Lung (tissue), 12 donors: Measurements from ENCODE around the gene CATSPER3. TPM values are rescaled to one million over a fixed set of nuclear protein-coding genes. Genes with fewer than 3 reads are reported as not detected.

Experiments
- ATAC-seq: fragments of 200-7000 bp; cut with Tn5 transposase; one replicate; pipeline ENCODE4 v1.9.1; 2020; ENCODE audit warnings: moderate number of reproducible peaks; ENCODE audit not compliant: insufficient read depth, low FRiP score
- DNase-seq, 3 donors: peaks; one replicate each; pipeline ENCODE4 v3.0.0-alpha.2; 2013 to 2017
- H3K27ac ChIP-seq, 2 donors: one replicate each; pipeline ENCODE4 v1.5.1; 2013; ENCODE audit warnings: mild to moderate bottlenecking in 2 of 2, moderate library complexity in 2 of 2, control low read depth in 1 of 2, inconsistent platforms in 1 of 2, low read depth in 1 of 2, low read length in 1 of 2
- H3K27me3 ChIP-seq, 3 donors: one replicate each; pipeline ENCODE4 v1.5.1; 2013; ENCODE audit warnings: low read length in 2 of 3; ENCODE audit not compliant: control insufficient read depth in 3 of 3, insufficient read depth in 3 of 3
- H3K36me3 ChIP-seq, 4 donors: one replicate each; pipeline ENCODE4 v1.5.1; 2013; ENCODE audit warnings: low read length in 4 of 4, mild to moderate bottlenecking in 1 of 4, moderate library complexity in 1 of 4; ENCODE audit not compliant: control insufficient read depth in 4 of 4, insufficient read depth in 4 of 4
- H3K4me1 ChIP-seq, 5 donors: one replicate each; pipeline ENCODE4 v1.5.1; 2013; ENCODE audit warnings: low read length in 5 of 5, mild to moderate bottlenecking in 2 of 5, moderate library complexity in 1 of 5; ENCODE audit not compliant: control insufficient read depth in 5 of 5, insufficient read depth in 5 of 5
- H3K4me3 ChIP-seq: one replicate; pipeline ENCODE4 v1.5.1; 2013; ENCODE audit warnings: mild to moderate bottlenecking, control low read depth, moderate library complexity
- H3K9ac ChIP-seq, 2 donors: one replicate each; pipeline ENCODE4 v1.5.1; 2013; ENCODE audit warnings: low read length in 2 of 2, control low read depth in 1 of 2; ENCODE audit not compliant: insufficient read depth in 1 of 2
- H3K9me3 ChIP-seq, 4 donors: one replicate each; pipeline ENCODE4 v1.5.1; 2013; ENCODE audit warnings: low read length in 3 of 4, mild to moderate bottlenecking in 1 of 4, moderate library complexity in 1 of 4; ENCODE audit not compliant: control insufficient read depth in 4 of 4, insufficient read depth in 3 of 4
- WGBS, 2 donors: extraction: QIAGEN DNeasy Blood & Tissue Kit; methylation state at CpG; one replicate each; pipeline ENCODE4 v1.1.7; 2013; 5-methylcytosine and 5-hydroxymethylcytosine counted together
- polyA plus RNA-seq, 2 donors: library from polyadenylated mRNA; stranded (reverse); fragments of 200-250 nt; gene quantifications; one replicate each; pipeline ENCODE4 v1.2.1, GENCODE V29; 2013
- total RNA-seq, 2 donors: library from RNA; depleted of rRNA in 1 of 2; stranded (reverse); fragments of >200 nt in 1 of 2; gene quantifications; one replicate each; pipeline ENCODE4 v1.2.1, GENCODE V29; 2014 to 2021
- TF ChIP-seq, protein P1 (sequence below): IDR thresholded peaks from 2 replicates; pipeline ENCODE4 v1.5.1; 2012; ENCODE audit warnings: mild to moderate bottlenecking; ENCODE audit errors: control extremely low read depth, extremely low read depth
- donor health status: control.
- donor health status: control.
- donor health status: Bipolar disorder and iron deficiency.
- donor health status: healthy.
- donor health status: DM: yes; HTN: yes; CAD: no.

The CATSPER3 gene
- total and polyA plus RNA-seq, 4 donors = 0.38 to 0.61 (median 0.49) TPM

DNA sequence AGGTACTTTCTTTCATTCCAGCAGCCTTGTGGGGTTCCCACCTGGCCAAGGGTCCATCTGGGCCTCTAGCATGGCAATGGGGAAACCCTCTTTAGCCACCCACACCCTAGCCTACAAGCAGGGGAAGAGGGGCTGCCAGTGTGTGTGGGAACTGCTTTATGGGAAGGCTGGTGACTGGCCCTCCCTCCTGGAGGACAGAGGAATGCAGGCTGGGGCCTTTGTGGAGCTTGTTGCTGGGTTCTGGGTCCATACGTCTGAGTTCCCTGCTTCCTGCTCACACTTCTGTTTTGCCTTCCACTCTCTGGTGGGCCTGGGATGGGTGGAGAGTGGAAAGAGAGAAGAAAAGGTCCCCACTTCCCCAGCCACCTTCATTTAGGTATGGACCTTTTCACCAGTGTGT lies 81.2 kb downstream of the CATSPER3 start:
- no peak overlapping the region for H3K9ac ChIP-seq
- H3K27me3 ChIP-seq = peaks cover 15 to 90% (median 78%) of the 10 kb centered on the region in 3 donors
- ATAC-seq (no peak), DNase-seq (no peak)
- no peak overlapping the region for H3K4me3 ChIP-seq
- 0 to 27% methylated on average over 1 of the region's 1 CpG for WGBS, 2 donors
- no peaks in the 10 kb centered on the region for H3K36me3 ChIP-seq
- H3K9me3 ChIP-seq = peaks cover 0 to 5% (median 0%) of the 10 kb centered on the region in 4 donors
- H3K4me1 ChIP-seq = peaks cover 0 to 2% (median 0%) of the 10 kb centered on the region in 5 donors
- H3K27ac ChIP-seq = no peak overlapping the region
- TF ChIP-seq, protein P1, sequence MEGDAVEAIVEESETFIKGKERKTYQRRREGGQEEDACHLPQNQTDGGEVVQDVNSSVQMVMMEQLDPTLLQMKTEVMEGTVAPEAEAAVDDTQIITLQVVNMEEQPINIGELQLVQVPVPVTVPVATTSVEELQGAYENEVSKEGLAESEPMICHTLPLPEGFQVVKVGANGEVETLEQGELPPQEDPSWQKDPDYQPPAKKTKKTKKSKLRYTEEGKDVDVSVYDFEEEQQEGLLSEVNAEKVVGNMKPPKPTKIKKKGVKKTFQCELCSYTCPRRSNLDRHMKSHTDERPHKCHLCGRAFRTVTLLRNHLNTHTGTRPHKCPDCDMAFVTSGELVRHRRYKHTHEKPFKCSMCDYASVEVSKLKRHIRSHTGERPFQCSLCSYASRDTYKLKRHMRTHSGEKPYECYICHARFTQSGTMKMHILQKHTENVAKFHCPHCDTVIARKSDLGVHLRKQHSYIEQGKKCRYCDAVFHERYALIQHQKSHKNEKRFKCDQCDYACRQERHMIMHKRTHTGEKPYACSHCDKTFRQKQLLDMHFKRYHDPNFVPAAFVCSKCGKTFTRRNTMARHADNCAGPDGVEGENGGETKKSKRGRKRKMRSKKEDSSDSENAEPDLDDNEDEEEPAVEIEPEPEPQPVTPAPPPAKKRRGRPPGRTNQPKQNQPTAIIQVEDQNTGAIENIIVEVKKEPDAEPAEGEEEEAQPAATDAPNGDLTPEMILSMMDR = no peak

- Histone ChIP-seq H3K27ac (no peak overlapping the region), H3K27me3 (peaks cover 15 to 89% (median 76%) of the 10 kb centered on the region in 3 donors), H3K4me3 (no peak overlapping the region), H3K9ac (no peak overlapping the region), H3K36me3 (no peaks in the 10 kb centered on the region), H3K4me1 (peaks cover 0 to 2% (median 0%) of the 10 kb centered on the region in 5 donors), H3K9me3 (peaks cover 0 to 5% (median 0%) of the 10 kb centered on the region in 4 donors)
- ATAC-seq = no peak
- TF ChIP-seq, protein P1 = no peak
- 8 to 9% methylated on average over 38 to 45 of the region's 45 CpGs for WGBS, 2 donors
- no peak for DNase-seq
These were observed 82.6 kb downstream of the CATSPER3 start for GRCh38 chr5:135050244-135050767.

DNA sequence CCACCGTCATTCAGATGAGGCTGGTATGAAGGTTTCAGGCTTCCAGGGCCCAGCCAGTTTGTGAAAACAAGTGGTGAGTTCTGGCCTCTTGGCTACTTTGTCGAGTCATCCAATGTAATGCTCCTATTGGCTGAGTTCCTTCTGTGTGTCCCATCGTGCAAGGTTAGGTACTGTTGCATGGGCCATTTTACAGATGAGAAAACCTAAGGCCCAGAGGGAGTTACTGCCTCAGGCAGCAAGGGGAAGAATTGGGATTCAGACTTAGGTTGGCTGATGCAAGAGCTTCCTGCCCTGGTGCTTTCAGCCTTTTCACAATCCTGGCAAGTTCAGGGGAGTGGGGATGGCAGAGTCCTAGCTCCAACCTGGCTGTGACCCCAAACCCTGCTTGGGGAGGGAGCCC lies 83.7 kb downstream of the CATSPER3 start:
- DNase-seq (no peak), ATAC-seq (no peak)
- Histone ChIP-seq H3K36me3 (no peaks in the 10 kb centered on the region), H3K4me1 (peaks cover 0 to 2% (median 0%) of the 10 kb centered on the region in 5 donors), H3K9me3 (peaks cover 0 to 5% (median 0%) of the 10 kb centered on the region in 4 donors), H3K4me3 (no peak overlapping the region), H3K27ac (no peak overlapping the region), H3K27me3 (peaks cover 15 to 88% (median 66%) of the 10 kb centered on the region in 3 donors), H3K9ac (no peak overlapping the region)
- 51 to 55% methylated on average over 3 of the region's 3 CpGs for WGBS, 2 donors
- TF ChIP-seq, protein P1 = no peak

DNA sequence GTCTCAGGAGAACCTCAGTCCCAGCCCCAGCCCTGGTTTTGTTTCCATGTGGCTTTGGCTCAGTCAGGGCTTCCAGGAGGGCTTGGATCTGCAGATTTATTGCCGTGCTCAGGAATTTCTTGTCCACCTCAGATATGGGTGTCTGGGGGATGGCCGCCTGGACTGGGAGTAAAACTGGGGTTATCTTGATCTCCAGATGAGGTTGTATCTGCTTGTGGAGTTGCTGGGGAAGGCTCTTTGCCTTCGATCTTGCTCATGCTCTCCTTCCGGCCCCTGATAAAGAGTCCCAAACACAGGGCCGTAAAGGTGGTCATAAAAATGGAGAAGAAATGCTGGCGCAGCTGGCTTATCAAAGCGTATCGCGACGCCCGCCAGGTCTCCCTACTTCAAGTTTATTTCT lies 84.2 kb downstream of the CATSPER3 start:
- ATAC-seq (no peak), DNase-seq (no peak)
- Histone ChIP-seq H3K4me3 (no peak overlapping the region), H3K9me3 (peaks cover 0 to 5% (median 0%) of the 10 kb centered on the region in 4 donors), H3K27ac (no peak overlapping the region), H3K9ac (no peak overlapping the region), H3K27me3 (peaks cover 15 to 85% (median 62%) of the 10 kb centered on the region in 3 donors), H3K36me3 (no peaks in the 10 kb centered on the region), H3K4me1 (peaks cover 0 to 2% (median 0%) of the 10 kb centered on the region in 5 donors)
- TF ChIP-seq, protein P1 = no peak
- 50 to 56% methylated on average over 11 of the region's 11 CpGs for WGBS, 2 donors
